Parathyroid adenoma (tissue), 2 donors: ENCODE measurements around the gene KCNAB3.
A peak's percentile ranks its signal among the peaks of the same experiment; 100 is the strongest.

Experiments used
- H2AFZ ChIP-seq: fragments of 300-600 bp; sonication (generic); one replicate; pipeline ENCODE4 v1.7.0; 2017; ENCODE audit warnings: antibody characterized with exemption, mild to moderate bottlenecking
- H3K27ac ChIP-seq: fragments of 300-600 bp; sonication (generic); one replicate; pipeline ENCODE4 v1.7.0; 2017
- H3K27me3 ChIP-seq: fragments of 300-600 bp; sonication (generic); one replicate; pipeline ENCODE4 v1.7.0; 2017; ENCODE audit warnings: low read length; ENCODE audit not compliant: control insufficient read depth, insufficient read depth
- H3K36me3 ChIP-seq: fragments of 300-600 bp; sonication (generic); one replicate; pipeline ENCODE4 v1.7.0; 2017; ENCODE audit warnings: low read length; ENCODE audit not compliant: control insufficient read depth, insufficient read depth
- H3K4me1 ChIP-seq: fragments of 300-600 bp; sonication (generic); one replicate; pipeline ENCODE4 v1.7.0; 2017; ENCODE audit warnings: control low read depth
- H3K4me2 ChIP-seq: fragments of 300-600 bp; sonication (generic); one replicate; pipeline ENCODE4 v1.7.0; 2017; ENCODE audit warnings: low read length
- H3K4me3 ChIP-seq: fragments of 300-600 bp; sonication (generic); one replicate; pipeline ENCODE4 v1.7.0; 2017; ENCODE audit warnings: low read depth, low read length
- H3K79me2 ChIP-seq: fragments of 300-600 bp; sonication (generic); one replicate; pipeline ENCODE4 v1.7.0; 2017; ENCODE audit warnings: control low read depth
- H3K9ac ChIP-seq: fragments of 300-600 bp; sonication (generic); one replicate; pipeline ENCODE4 v1.7.0; 2017; ENCODE audit warnings: mild to moderate bottlenecking
- H3K9me3 ChIP-seq: fragments of 300-600 bp; sonication (generic); one replicate; pipeline ENCODE4 v1.7.0; 2017; ENCODE audit warnings: low read length; ENCODE audit not compliant: control insufficient read depth
- TF ChIP-seq, protein P1 (sequence below): fragments of 300-600 bp; sonication (generic); IDR thresholded peaks from one replicate; pipeline ENCODE4 v1.7.0; 2017; ENCODE audit warnings: antibody characterized with exemption, mild to moderate bottlenecking
- donor health status: primary hyperparathyroidism.

Gene KCNAB3

DNA sequence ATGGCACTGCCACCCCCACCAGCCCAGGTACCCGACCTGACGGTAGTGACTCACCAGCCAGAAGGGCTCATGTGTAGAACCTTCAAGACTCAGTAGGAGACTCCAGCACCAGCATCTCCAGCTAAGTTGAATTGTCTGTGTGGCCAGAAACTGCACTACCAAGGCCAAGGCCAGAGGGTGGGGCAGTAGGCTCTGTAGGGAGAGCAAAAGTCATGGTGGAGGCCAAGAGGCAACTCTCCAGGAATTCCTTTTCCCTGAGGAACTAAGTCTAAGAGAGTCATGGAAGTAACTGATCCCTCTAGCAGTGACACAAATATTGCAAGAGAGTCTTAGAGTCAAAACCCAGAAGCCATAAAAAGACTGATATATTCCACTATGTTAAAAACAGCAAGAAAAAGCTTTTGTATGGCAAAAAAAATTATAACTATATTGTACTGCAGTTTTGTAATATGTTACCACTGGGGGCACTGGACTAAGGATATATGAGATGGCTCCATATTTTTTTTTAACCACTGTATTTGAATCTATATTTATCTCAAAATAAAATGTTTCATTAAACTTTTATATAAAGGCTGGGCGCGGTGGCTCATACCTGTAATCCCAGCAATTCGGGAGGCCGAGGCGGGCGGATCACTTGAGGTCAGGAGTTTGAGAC lies 42.6 kb upstream of the KCNAB3 start:
- H3K27me3 ChIP-seq = no peaks in the 10 kb centered on the region

DNA sequence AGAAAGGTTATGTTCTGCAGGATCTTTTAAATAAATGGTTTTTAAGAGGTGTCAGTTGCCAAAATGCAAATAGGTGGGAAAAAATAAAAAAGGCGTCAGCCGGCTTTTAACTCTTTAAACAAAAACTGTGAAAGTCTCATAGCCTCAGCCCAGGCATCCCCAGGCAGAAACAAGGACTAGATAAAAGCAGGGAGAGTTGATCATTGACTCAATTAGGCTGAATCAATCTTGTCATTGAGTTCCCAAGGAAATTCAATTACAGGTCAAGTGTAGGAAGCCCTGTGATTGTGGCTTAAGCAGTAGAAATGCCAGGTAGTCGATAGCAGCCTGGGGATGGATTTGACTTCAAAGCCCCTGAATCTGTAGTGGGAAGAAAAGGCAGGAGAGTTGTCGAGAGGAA lies 42.0 kb upstream of the KCNAB3 start:
- Histone ChIP-seq H2AFZ (no peak overlapping the region), H3K4me3 (no peak overlapping the region), H3K4me2 (no peak overlapping the region), H3K79me2 (no peaks in the 10 kb centered on the region), H3K27me3 (no peaks in the 10 kb centered on the region), H3K9me3 (no peaks in the 10 kb centered on the region), H3K4me1 (no peaks in the 10 kb centered on the region), H3K9ac (no peak overlapping the region), H3K27ac (no peak overlapping the region), H3K36me3 (no peaks in the 10 kb centered on the region)
- TF ChIP-seq, protein P1, sequence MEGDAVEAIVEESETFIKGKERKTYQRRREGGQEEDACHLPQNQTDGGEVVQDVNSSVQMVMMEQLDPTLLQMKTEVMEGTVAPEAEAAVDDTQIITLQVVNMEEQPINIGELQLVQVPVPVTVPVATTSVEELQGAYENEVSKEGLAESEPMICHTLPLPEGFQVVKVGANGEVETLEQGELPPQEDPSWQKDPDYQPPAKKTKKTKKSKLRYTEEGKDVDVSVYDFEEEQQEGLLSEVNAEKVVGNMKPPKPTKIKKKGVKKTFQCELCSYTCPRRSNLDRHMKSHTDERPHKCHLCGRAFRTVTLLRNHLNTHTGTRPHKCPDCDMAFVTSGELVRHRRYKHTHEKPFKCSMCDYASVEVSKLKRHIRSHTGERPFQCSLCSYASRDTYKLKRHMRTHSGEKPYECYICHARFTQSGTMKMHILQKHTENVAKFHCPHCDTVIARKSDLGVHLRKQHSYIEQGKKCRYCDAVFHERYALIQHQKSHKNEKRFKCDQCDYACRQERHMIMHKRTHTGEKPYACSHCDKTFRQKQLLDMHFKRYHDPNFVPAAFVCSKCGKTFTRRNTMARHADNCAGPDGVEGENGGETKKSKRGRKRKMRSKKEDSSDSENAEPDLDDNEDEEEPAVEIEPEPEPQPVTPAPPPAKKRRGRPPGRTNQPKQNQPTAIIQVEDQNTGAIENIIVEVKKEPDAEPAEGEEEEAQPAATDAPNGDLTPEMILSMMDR = no peak

More for the DNA sequence above, 42.6 kb upstream of the KCNAB3 start:
- no peak overlapping the region for H2AFZ ChIP-seq
- no peak overlapping the region for H3K4me2 ChIP-seq
- H3K4me1 ChIP-seq = no peaks in the 10 kb centered on the region
- no peak overlapping the region for H3K4me3 ChIP-seq
- no peak overlapping the region for H3K27ac ChIP-seq
- no peaks in the 10 kb centered on the region for H3K79me2 ChIP-seq
- no peaks in the 10 kb centered on the region for H3K36me3 ChIP-seq
- TF ChIP-seq, protein P1 = no peak
- H3K9me3 ChIP-seq = no peaks in the 10 kb centered on the region
- H3K9ac ChIP-seq = no peak overlapping the region

- Histone ChIP-seq H2AFZ (no peak overlapping the region), H3K4me1 (no peaks in the 10 kb centered on the region), H3K27me3 (no peaks in the 10 kb centered on the region), H3K27ac (no peak overlapping the region), H3K36me3 (no peaks in the 10 kb centered on the region), H3K9ac (no peak overlapping the region), H3K79me2 (no peaks in the 10 kb centered on the region), H3K4me2 (no peak overlapping the region), H3K4me3 (no peak overlapping the region), H3K9me3 (no peaks in the 10 kb centered on the region)
- TF ChIP-seq, protein P1 = no peak
These were observed 39.8 kb upstream of the KCNAB3 start for GRCh38 chr17:7969433-7969832.

GRCh38 chr17:7967751-7968150 lies 38.1 kb upstream of the KCNAB3 start:
- no peak overlapping the region for H3K27ac ChIP-seq
- no peak overlapping the region for H3K4me3 ChIP-seq
- H3K9ac ChIP-seq = no peak overlapping the region
- H3K9me3 ChIP-seq = no peaks in the 10 kb centered on the region
- H3K4me1 ChIP-seq = no peaks in the 10 kb centered on the region
- H2AFZ ChIP-seq = peak overlapping the region; percentile 13
- no peaks in the 10 kb centered on the region for H3K27me3 ChIP-seq
- H3K4me2 ChIP-seq = no peak overlapping the region
- TF ChIP-seq, protein P1 = no peak
- H3K36me3 ChIP-seq = no peaks in the 10 kb centered on the region
- no peaks in the 10 kb centered on the region for H3K79me2 ChIP-seq

DNA sequence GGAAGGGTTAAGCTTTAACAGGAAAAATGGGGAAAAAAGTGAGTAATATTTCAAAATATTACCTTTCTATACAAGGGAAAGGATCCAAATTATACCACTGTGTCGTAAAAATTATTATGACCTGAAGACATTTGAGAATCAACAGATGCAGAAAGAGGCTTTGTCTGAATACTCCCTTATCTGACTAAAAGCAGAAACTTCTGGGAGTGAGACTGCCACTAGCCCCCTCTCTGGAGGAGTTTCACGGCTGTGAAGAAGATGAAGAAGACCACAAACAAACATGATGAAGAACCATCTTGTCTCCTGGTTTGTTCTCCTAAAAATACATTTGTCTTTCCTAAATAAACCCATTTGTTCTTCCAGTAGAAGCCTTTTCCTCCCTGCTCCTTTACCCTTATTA lies 31.8 kb upstream of the KCNAB3 start:
- Histone ChIP-seq H3K27ac (no peak overlapping the region), H3K9ac (no peak overlapping the region), H3K27me3 (no peaks in the 10 kb centered on the region), H3K4me2 (no peak overlapping the region), H2AFZ (no peak overlapping the region), H3K36me3 (no peaks in the 10 kb centered on the region), H3K4me3 (no peak overlapping the region), H3K79me2 (no peaks in the 10 kb centered on the region), H3K9me3 (no peaks in the 10 kb centered on the region), H3K4me1 (no peaks in the 10 kb centered on the region)
- TF ChIP-seq, protein P1 = no peak
